ENCODE data around the gene CDCP1.

DNA sequence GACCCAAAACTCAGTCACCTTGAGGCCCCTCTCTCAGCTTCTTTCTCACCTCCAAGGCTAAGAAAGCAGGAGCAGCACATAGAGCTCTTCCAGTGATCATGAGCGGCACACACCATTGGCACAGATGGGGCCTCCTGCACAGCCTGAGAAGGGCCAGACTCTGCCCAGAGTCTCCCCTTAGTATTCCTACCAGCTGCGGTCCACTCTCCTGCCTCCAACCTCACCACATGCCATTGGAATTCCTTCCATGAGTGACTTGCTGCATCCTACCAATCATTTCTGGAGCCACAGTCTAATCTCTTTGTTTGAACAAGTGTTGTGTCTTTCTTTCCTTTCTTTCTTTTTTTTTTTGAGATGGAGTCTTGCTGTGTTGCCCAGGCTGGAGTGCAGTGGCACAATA is 39.3 kb downstream of the CDCP1 start:
- TF ChIP-seq POLR2A (IDR thresholded peaks at IDR 0.05) (no peak), CTCF (IDR thresholded peaks at IDR 0.05) (no peak)
